VCaP (cell line): ENCODE measurements around the gene LCP1.

ENCODE experiments used
- H3K27ac ChIP-seq: fragments of 450-650 bp; 2 replicates; pipeline ENCODE4 v1.5.1; 2017
- CTCF ChIP-seq: fragments of 450-650 bp; conservative IDR thresholded peaks from 2 replicates; pipeline ENCODE4 v1.5.1; 2017; ENCODE audit warnings: mild to moderate bottlenecking, moderate library complexity

Gene LCP1

DNA sequence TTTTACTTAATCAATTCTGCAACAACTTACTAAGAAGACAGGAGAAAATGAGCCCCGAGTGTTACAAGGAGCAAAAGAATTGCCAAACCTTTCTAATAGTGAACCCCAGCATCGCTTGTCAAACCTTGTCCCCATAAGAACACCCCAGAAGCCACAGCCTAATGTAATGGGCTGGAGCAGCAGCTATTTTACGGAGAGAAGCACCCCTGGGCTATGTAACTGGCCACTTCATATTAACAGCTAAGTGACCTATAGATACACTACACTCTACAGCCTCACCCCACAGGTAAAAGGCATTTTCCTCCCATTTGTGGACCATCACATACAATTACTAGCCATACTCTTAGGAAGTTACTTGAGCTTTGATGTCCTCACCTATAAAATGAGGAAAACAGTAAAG is 49.9 kb downstream of the LCP1 start:
- TF ChIP-seq CTCF, result no peak
- peak overlapping the region; percentile 98; the same call in 1 of the 2 replicates for H3K27ac ChIP-seq

GRCh38 chr13:46131705-46132104 is 50.3 kb downstream of the LCP1 start:
- no peak for TF ChIP-seq CTCF
- no peak overlapping the region; the same call in 1 of the 2 replicates for H3K27ac ChIP-seq

DNA sequence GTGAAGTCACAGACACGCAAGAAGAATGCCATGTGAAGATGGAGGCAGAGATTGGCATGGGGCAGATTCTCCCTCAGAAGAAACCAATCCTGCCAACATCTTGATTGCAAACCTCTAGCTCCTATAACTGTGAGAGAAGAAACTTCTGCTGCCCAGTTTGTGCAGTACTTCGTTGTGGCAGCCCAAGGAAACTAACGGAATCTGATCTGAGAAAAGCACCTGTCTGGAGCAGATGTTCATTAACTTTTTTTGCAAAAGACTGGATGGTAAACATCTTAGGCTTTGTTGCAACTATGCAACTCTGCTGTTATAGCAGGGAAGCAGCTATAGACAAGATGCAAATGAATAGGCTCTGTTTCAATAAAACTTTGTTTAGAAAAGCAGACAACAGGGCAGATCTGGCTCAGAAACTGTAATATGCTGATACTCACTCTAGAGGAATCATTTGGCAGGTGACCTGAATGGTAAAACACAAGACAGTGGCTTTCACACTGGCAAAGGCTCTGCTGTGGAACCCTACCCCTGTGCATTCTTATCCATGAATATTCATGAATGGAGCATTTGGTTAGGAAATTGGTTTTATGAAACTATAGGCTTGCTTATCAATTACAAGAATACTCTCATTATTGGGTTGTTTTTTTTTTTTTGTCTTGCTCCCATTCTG is 51.9 kb downstream of the LCP1 start:
- H3K27ac ChIP-seq, result no peak overlapping the region
- no peak for TF ChIP-seq CTCF

DNA sequence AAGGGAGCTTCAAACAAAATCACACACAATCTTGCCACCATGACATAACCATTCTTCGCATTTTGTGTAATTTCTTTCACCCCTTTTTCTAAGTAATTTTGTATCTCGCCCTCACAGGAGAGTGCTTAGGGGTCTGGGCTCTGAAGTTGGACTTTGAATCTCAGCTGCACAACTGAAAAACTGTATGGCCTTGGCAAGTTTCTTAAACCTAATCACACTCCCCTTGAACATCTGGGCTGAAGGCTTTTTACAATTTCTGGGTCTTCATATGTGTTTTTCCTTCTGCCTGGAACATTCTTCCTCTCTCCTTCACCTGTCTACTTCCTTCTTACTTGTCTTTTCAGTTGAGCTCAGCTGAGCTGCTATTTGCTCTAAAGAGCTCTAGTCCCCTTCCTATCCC is 52.9 kb downstream of the LCP1 start:
- H3K27ac ChIP-seq, result peak overlapping the region; percentile 18; the same call in 1 of the 2 replicates
- TF ChIP-seq CTCF, result no peak

- no peak for TF ChIP-seq CTCF
Observed at GRCh38 chr13:46127358-46128023, 54.5 kb downstream of the LCP1 start.

DNA sequence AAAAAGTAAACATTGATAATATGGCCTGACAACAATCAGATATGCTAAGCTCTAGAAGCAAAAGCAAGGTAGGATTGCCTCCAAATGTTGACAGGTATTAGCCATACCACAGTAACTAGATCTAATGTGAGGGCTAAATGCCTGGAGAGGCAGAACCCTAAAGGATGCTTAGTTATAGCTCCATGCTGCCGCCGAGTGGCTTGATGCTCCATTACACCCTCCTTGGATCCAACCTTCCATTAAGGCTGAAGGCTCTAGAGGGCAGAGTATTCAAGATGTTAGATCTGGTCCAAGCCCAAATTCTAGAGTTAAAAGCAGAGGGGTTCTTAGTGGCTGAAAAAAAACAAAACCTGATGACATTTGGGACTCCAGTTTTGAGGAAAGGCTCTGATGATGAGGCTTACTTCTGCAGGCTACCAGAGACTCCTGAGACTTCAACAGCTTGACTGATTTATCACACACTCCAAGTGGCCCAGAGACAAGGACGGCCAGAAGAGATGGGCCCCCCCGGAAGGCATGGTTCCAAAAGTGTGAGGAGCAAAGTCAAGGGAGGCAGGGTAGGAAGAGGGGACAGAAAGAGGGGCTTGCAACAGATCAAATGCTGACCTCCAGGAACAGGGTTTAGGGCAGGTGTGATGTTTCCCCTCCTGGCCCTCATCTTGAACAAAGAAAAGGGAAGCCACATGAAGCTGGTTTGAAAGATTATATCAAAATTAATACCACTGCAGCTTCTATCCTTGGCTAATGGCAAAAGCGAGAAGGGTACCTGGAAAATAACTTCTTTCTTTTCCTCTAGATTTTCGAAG is 55.2 kb downstream of the LCP1 start:
- TF ChIP-seq CTCF, result peak; percentile 81
- peak overlapping the region; percentile 54 for H3K27ac ChIP-seq

More at GRCh38 chr13:46127358-46128023, 54.5 kb downstream of the LCP1 start:
- peak overlapping the region; percentile 54 for H3K27ac ChIP-seq

- no peak for TF ChIP-seq CTCF
- peak overlapping the region; percentile 54 for H3K27ac ChIP-seq
Observed at GRCh38 chr13:46126056-46126455, 55.9 kb downstream of the LCP1 start.
